Kidney epithelial cell (primary cell): ENCODE results near the gene CD1E. TPM values are rescaled to one million over a fixed set of nuclear protein-coding genes. Genes with fewer than 3 reads are reported as not detected.

Source experiments
- DNase-seq: peaks from one replicate; pipeline ENCODE4 v3.0.0-alpha.2; 2010; ENCODE audit warnings: low read depth
- H3K27me3 ChIP-seq: 2 replicates; pipeline ENCODE4 v1.6.0; 2011; ENCODE audit warnings: low read length; ENCODE audit not compliant: control insufficient read depth, insufficient read depth
- H3K36me3 ChIP-seq: 2 replicates; pipeline ENCODE4 v1.5.1; 2011; ENCODE audit warnings: low read length; ENCODE audit not compliant: control insufficient read depth, insufficient read depth
- H3K4me3 ChIP-seq: 2 replicates; pipeline ENCODE4 v1.5.1; 2011; ENCODE audit warnings: low read depth, mild to moderate bottlenecking, control low read depth, low read length
- total RNA-seq: library from RNA; depleted of rRNA; stranded (reverse); fragments of >200 nt; gene quantifications from 2 replicates; pipeline ENCODE4 v1.2.3, GENCODE V29; 2015
- TF ChIP-seq, protein P1 (sequence below): IDR thresholded peaks from 2 replicates; pipeline ENCODE4 v1.5.1; 2011; ENCODE audit warnings: mild to moderate bottlenecking, moderate library complexity, low read length, control low read depth, inconsistent platforms; ENCODE audit not compliant: insufficient read depth, poor library complexity, severe bottlenecking

Gene CD1E
- total RNA-seq, 1 donor from 2014 or later = not detected

DNA sequence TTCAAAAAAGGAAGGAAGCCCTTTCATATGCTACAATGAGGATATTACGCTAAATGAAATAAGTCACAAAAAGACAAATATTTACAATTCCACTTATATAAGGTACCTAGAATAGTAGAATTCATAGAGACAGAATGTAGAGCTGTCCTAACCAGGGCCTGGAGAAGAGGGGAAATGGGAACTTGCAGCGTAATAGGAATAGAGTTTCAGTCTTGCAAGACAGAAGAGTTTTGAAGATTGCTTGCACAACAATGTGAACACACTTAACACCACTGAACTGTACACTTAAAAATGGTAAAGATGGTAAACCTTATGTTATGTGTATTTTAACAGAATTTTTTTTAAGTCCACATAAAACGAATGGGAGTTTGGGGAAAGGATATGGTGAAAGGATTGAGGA, 25.3 kb upstream of the CD1E start:
- TF ChIP-seq, protein P1, sequence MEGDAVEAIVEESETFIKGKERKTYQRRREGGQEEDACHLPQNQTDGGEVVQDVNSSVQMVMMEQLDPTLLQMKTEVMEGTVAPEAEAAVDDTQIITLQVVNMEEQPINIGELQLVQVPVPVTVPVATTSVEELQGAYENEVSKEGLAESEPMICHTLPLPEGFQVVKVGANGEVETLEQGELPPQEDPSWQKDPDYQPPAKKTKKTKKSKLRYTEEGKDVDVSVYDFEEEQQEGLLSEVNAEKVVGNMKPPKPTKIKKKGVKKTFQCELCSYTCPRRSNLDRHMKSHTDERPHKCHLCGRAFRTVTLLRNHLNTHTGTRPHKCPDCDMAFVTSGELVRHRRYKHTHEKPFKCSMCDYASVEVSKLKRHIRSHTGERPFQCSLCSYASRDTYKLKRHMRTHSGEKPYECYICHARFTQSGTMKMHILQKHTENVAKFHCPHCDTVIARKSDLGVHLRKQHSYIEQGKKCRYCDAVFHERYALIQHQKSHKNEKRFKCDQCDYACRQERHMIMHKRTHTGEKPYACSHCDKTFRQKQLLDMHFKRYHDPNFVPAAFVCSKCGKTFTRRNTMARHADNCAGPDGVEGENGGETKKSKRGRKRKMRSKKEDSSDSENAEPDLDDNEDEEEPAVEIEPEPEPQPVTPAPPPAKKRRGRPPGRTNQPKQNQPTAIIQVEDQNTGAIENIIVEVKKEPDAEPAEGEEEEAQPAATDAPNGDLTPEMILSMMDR = no peak
- DNase-seq = no peak
- Histone ChIP-seq H3K4me3 (no peak overlapping the region), H3K27me3 (no peaks in the 10 kb centered on the region), H3K36me3 (no peaks in the 10 kb centered on the region)

DNA sequence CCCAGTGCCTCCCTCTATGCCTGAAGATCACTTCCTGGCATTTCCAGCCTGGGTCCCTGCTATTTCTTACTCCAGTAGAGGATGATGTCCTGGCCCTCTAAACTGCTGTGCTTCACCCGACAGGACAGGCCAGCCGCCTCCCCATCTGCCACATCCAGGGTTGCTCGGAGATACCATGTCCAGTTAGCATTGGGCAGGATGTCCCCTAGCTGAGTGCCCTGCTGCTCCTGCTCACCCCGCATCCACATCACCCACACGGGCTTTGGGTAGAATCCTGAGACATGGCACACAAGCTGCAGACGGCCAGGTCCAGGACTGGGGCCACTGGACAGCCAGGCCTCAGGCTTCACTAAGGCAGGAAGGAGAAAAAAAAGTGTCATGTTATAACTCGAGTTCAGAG, 24.4 kb upstream of the CD1E start:
- H3K27me3 ChIP-seq = no peaks in the 10 kb centered on the region
- no peak for DNase-seq
- TF ChIP-seq, protein P1 = no peak
- no peaks in the 10 kb centered on the region for H3K36me3 ChIP-seq
- H3K4me3 ChIP-seq = no peak overlapping the region

DNA sequence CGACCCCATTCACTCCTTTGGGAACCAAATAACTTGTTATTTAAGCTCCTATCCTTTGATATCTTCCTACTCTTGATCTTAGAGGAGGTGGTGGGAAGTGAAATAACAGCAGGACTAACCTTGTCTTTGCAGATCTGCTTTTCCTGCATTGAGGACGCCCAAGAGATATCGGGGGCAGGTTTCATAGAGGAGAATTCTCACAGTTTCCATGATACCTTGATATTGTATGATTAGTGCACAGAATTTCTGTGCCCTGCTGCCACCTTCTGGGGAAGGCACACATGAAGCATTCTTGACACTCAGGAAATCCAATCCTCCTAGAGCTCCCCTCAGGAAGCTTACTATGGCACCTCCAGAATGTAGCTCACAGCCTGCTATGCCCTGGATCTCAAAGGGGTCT, 24.0 kb upstream of the CD1E start:
- TF ChIP-seq, protein P1 = peak; percentile 29
- DNase-seq = no peak
- no peak overlapping the region for H3K4me3 ChIP-seq
- no peaks in the 10 kb centered on the region for H3K27me3 ChIP-seq
- no peaks in the 10 kb centered on the region for H3K36me3 ChIP-seq

DNA sequence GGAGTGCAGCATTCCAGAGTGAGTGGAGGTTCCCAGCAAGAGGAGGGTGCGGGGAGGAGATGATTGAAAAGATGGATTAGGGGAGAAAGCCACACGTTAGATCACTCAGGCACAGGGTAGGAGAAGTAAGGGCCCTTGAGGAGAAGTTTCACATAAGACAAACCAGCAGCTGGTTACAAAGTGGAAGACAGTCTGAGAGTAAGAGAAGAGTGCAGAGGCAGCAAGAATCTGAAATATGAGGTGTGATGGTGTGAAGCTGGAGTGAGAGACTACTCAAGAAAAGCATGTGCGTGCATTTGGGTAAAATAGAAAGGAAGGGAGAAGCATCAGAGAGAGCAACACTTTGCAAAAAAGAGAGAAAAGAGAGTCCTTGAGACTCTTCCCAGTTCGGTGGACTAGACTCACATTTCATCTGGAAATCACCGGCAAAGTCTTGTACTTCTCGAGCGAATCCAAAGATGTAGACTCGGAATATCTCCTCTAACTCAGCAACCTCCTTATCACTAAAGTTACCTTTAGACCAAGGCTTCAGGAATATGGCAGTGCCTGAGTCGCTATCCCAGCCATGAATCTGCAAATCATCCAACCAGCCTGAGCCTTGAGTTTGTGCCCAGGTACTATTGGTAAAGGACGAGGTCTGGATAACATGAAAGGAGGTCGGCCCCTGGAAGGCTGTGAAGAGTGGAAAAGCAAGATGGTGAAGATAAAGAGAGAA, 23.1 kb upstream of the CD1E start:
- Histone ChIP-seq H3K4me3 (no peak overlapping the region), H3K27me3 (no peaks in the 10 kb centered on the region), H3K36me3 (no peaks in the 10 kb centered on the region)
- DNase-seq = no peak
- TF ChIP-seq, protein P1 = no peak

DNA sequence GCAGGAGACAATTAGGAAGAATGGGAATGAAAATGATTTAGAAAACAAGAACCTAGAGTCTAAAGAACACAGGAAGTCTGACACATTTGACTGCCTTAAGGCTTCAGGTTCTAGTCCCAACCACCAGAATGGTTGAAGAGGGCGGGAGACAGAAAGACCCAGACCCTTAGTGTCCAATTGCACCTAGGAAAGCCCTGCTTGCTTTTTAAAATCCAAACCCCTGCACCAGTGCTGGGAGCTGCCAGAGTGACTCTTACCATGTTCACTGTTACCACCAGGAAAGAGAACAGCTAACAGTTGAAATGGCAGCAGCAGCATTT, 22.6 kb upstream of the CD1E start:
- Histone ChIP-seq H3K36me3 (no peaks in the 10 kb centered on the region), H3K27me3 (no peaks in the 10 kb centered on the region), H3K4me3 (no peak overlapping the region)
- TF ChIP-seq, protein P1 = no peak
- no peak for DNase-seq
